OCI-LY3 (cell line): ENCODE results near the gene SLC25A40.
A peak's percentile ranks its signal among the peaks of the same experiment; 100 is the strongest.

Source experiments
- H2AFZ ChIP-seq: fragments of 200-600, 300-600 bp; shearing (Covaris generic); 2 replicates; pipeline ENCODE4 v1.6.0; 2014; ENCODE audit warnings: antibody characterized with exemption, low read depth, low read length
- H3K27ac ChIP-seq: fragments of 200-600, 300-600 bp; sonication (generic); 2 replicates; pipeline ENCODE4 v1.5.1; 2014; ENCODE audit warnings: mild to moderate bottlenecking, low read length, moderate library complexity, mixed read lengths
- H3K27me3 ChIP-seq: fragments of 200-600, 300-600 bp; sonication (generic); 2 replicates; pipeline ENCODE4 v1.6.1; 2014; ENCODE audit warnings: low read depth, low read length, mixed read lengths
- H3K36me3 ChIP-seq: fragments of 200-600, 300-600 bp; sonication (generic); replicated peaks from 2 replicates; pipeline ENCODE3; 2014; ENCODE audit warnings: low read depth, low read length, mixed read lengths
- H3K4me1 ChIP-seq: fragments of 300-600, 200-600 bp; sonication (generic); 2 replicates; pipeline ENCODE4 v1.6.1; 2014; ENCODE audit warnings: low read length, mixed read lengths
- H3K4me2 ChIP-seq: fragments of 200-600, 300-600 bp; sonication (generic); 2 replicates; pipeline ENCODE4 v1.6.1; 2014; ENCODE audit warnings: low read length, mixed read lengths
- H3K4me3 ChIP-seq: fragments of 300-600, 200-600 bp; sonication (generic); 2 replicates; pipeline ENCODE4 v1.5.1; 2014; ENCODE audit warnings: antibody characterized with exemption, mild to moderate bottlenecking, low read length, moderate library complexity
- H3K79me2 ChIP-seq: fragments of 300-600, 200-600 bp; shearing (Covaris generic); 2 replicates; pipeline ENCODE4 v1.6.1; 2014; ENCODE audit warnings: mild to moderate bottlenecking, low read length, mixed read lengths
- H3K9ac ChIP-seq: fragments of 300-600, 200-600 bp; shearing (Covaris generic); 2 replicates; pipeline ENCODE4 v1.6.0; 2014; ENCODE audit warnings: mild to moderate bottlenecking, low read length, moderate library complexity
- H3K9me3 ChIP-seq: fragments of 200-600, 300-600 bp; shearing (Covaris generic); 2 replicates; pipeline ENCODE4 v1.6.1; 2014; ENCODE audit warnings: low read length, mixed read lengths; ENCODE audit not compliant: insufficient read depth
- H4K20me1 ChIP-seq: fragments of 200-600, 300-600 bp; sonication (generic); 2 replicates; pipeline ENCODE4 v1.6.1; 2016; ENCODE audit warnings: low read length, mixed read lengths; ENCODE audit not compliant: insufficient read depth
- CTCF ChIP-seq: fragments of 200-600, 300-600 bp; sonication (generic); IDR thresholded peaks from 2 replicates; pipeline ENCODE4 v1.5.1; 2014; ENCODE audit warnings: antibody characterized with exemption, low read length, low read depth
- EZH2phosphoT487 ChIP-seq: fragments of 200-600 bp; shearing (Covaris generic); IDR thresholded peaks from 2 replicates; pipeline ENCODE4 v1.6.1; 2018; ENCODE audit warnings: antibody characterized with exemption, mixed run types, low read depth

SLC25A40 gene

GRCh38 chr7:87878208-87878735, 2.1 kb upstream of the SLC25A40 start:
- H3K4me1 ChIP-seq = peaks cover 38% of the 10 kb centered on the region
- peak overlapping the region; percentile 94 for H3K9ac ChIP-seq
- peaks cover 98% of the 10 kb centered on the region for H3K79me2 ChIP-seq
- peaks cover 15% of the 10 kb centered on the region; the same call in 1 of the 2 replicates for H4K20me1 ChIP-seq
- H3K9me3 ChIP-seq = no peaks in the 10 kb centered on the region
- peak overlapping the region; percentile 71 for H3K4me2 ChIP-seq
- H2AFZ ChIP-seq = no peak overlapping the region
- H3K4me3 ChIP-seq = peak overlapping the region; percentile 89
- H3K36me3 ChIP-seq = peaks cover 46% of the 10 kb centered on the region
- no peaks in the 10 kb centered on the region for H3K27me3 ChIP-seq
- H3K27ac ChIP-seq = no peak overlapping the region
- TF ChIP-seq CTCF (no peak), EZH2phosphoT487 (no peak)

- H4K20me1 ChIP-seq = peaks cover 15% of the 10 kb centered on the region; the same call in 1 of the 2 replicates
- H3K27me3 ChIP-seq = no peaks in the 10 kb centered on the region
- peak overlapping the region; percentile 94 for H3K9ac ChIP-seq
- H3K4me1 ChIP-seq = peaks cover 34% of the 10 kb centered on the region
- TF ChIP-seq CTCF = no peak
- no peak for TF ChIP-seq EZH2phosphoT487
- H3K36me3 ChIP-seq = peaks cover 49% of the 10 kb centered on the region
- peak overlapping the region; percentile 92 for H3K27ac ChIP-seq
- H3K79me2 ChIP-seq = peaks cover 98% of the 10 kb centered on the region
- peaks cover 3% of the 10 kb centered on the region; the same call in 1 of the 2 replicates for H3K9me3 ChIP-seq
- peak overlapping the region; percentile 71 for H3K4me2 ChIP-seq
- peak overlapping the region; percentile 82; the same call in 1 of the 2 replicates for H2AFZ ChIP-seq
- H3K4me3 ChIP-seq = peak overlapping the region; percentile 89
Observed at GRCh38 chr7:87877366-87878040, 1.3 kb upstream of the SLC25A40 start.

GRCh38 chr7:87876869-87877234, 692 bp upstream of the SLC25A40 start:
- Histone ChIP-seq H3K27me3 (no peaks in the 10 kb centered on the region), H3K4me2 (peak overlapping the region; percentile 71), H2AFZ (peak overlapping the region; percentile 82), H3K27ac (peak overlapping the region; percentile 92), H3K4me1 (peaks cover 28% of the 10 kb centered on the region), H3K9ac (peak overlapping the region; percentile 94), H3K4me3 (peak overlapping the region; percentile 89), H4K20me1 (peaks cover 8% of the 10 kb centered on the region; the same call in 1 of the 2 replicates), H3K79me2 (peaks cover 98% of the 10 kb centered on the region), H3K36me3 (peaks cover 49% of the 10 kb centered on the region), H3K9me3 (peaks cover 9% of the 10 kb centered on the region)
- 0 out of 2 replicates have a peak, but pooled peaks have one; percentile 4 for TF ChIP-seq CTCF
- no peak for TF ChIP-seq EZH2phosphoT487

- Histone ChIP-seq H3K79me2 (peaks cover 98% of the 10 kb centered on the region), H3K4me2 (peak overlapping the region; percentile 80), H3K36me3 (peaks cover 52% of the 10 kb centered on the region), H3K27ac (peak overlapping the region; percentile 92), H3K27me3 (no peaks in the 10 kb centered on the region), H3K9ac (peak overlapping the region; percentile 94), H3K4me1 (peaks cover 25% of the 10 kb centered on the region), H4K20me1 (peaks cover 4% of the 10 kb centered on the region; the same call in 1 of the 2 replicates), H3K4me3 (peak overlapping the region; percentile 89), H3K9me3 (peaks cover 18% of the 10 kb centered on the region), H2AFZ (peak overlapping the region; percentile 81)
- no peak for TF ChIP-seq CTCF
- no peak for TF ChIP-seq EZH2phosphoT487
Observed at GRCh38 chr7:87875151-87876039, 765 bp downstream of the SLC25A40 start.
